Measurements from ENCODE around the gene PDLIM7. TPM values are rescaled to one million over a fixed set of nuclear protein-coding genes. Genes with fewer than 3 reads are reported as not detected.
"Not testable (repeated sequence)": the region's sequence is repeated elsewhere in the genome, so short reads cannot be mapped to it uniquely, and the experiment has no call there.

PDLIM7 gene
- total RNA-seq, 4 donors from 2014 or later = 23.2 to 52.4 (median 34.8) TPM

- intact Hi-C loops (cut with DNase I) = no loop called here
- no peak for DNase-seq
- WGBS, 2 donors = 80 to 86% methylated on average over 4 to 15 of the region's 26 CpGs
- TF ChIP-seq POLR2A (IDR thresholded peaks at IDR 0.05) = no peak
- TF ChIP-seq CTCF (IDR thresholded peaks at IDR 0.05) = no peak
- H3K4me3 ChIP-seq (replicated peaks in 1 of 3) = no peak overlapping the region
- H3K27ac ChIP-seq = no peak overlapping the region
- no peaks in the 10 kb centered on the region for H3K27me3 ChIP-seq
- no peaks in the 10 kb centered on the region for H3K9me3 ChIP-seq
- peaks cover 8 to 18% of the 10 kb centered on the region in 2 donors for H3K36me3 ChIP-seq
- peaks cover 2 to 17% of the 10 kb centered on the region in 2 donors for H3K4me1 ChIP-seq
Measured at GRCh38 chr5:177489119-177489716, 8.2 kb downstream of the PDLIM7 start.

DNA sequence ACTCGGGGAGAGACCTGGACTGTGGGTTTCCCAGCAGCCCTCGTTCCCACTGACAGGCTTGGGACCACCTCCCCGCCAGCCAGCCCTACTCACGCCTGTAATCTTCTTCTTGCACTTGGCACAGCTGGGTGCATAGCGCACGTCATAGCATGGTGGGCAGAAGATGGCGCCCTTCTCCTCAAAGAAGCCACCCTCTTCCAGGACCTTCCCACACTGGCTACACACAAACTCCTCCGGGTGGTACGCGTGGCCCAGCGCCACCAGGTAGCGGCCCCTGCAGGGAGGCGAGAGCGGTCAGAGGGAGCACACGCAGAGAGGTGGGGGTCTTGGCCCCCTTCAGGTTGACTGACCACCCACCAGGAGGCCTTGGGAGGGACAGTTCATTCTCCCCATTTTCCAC, 9.4 kb downstream of the PDLIM7 start:
- intact Hi-C loops (cut with DNase I) = no loop called here
- 89 to 95% methylated on average over 13 to 14 of the region's 15 CpGs for WGBS, 2 donors

GRCh38 chr5:177487144-177487543, 10.3 kb downstream of the PDLIM7 start:
- Histone ChIP-seq H3K9me3 (no peaks in the 10 kb centered on the region), H3K27ac (no peak overlapping the region), H3K4me3 (replicated peaks in 1 of 3) (no peak overlapping the region), H3K4me1 (no peaks in the 10 kb centered on the region), H3K27me3 (no peaks in the 10 kb centered on the region), H3K36me3 (peaks cover 8 to 18% of the 10 kb centered on the region in 2 donors)
- WGBS, 2 donors = 94% methylated on average over 8 of the region's 8 CpGs
- intact Hi-C loops (cut with DNase I) = no loop called here
- no peak for DNase-seq
- no peak for TF ChIP-seq CTCF (IDR thresholded peaks at IDR 0.05)
- TF ChIP-seq POLR2A (IDR thresholded peaks at IDR 0.05) = no peak

More for the DNA sequence above, 9.4 kb downstream of the PDLIM7 start:
- Histone ChIP-seq H3K4me1 (peaks cover 0 to 5% of the 10 kb centered on the region in 2 donors), H3K27ac (no peak overlapping the region), H3K36me3 (peaks cover 8 to 18% of the 10 kb centered on the region in 2 donors), H3K9me3 (no peaks in the 10 kb centered on the region), H3K27me3 (no peaks in the 10 kb centered on the region), H3K4me3 (replicated peaks in 1 of 3) (no peak overlapping the region)
- TF ChIP-seq POLR2A (IDR thresholded peaks at IDR 0.05) = no peak
- no peak for TF ChIP-seq CTCF (IDR thresholded peaks at IDR 0.05)
- DNase-seq = no peak

- H3K27me3 ChIP-seq = no peaks in the 10 kb centered on the region
- no peak overlapping the region for H3K4me3 ChIP-seq (replicated peaks in 1 of 3)
- DNase-seq = no peak
- no peak for TF ChIP-seq CTCF (IDR thresholded peaks at IDR 0.05)
- no peak for TF ChIP-seq POLR2A (IDR thresholded peaks at IDR 0.05)
- H3K36me3 ChIP-seq = peaks cover 8 to 18% of the 10 kb centered on the region in 2 donors
- no peaks in the 10 kb centered on the region for H3K4me1 ChIP-seq
- 88 to 98% methylated on average over 3 of the region's 3 CpGs for WGBS, 2 donors
- no peak overlapping the region for H3K27ac ChIP-seq
- intact Hi-C loops (cut with DNase I) = no loop called here
- H3K9me3 ChIP-seq = no peaks in the 10 kb centered on the region
Measured at GRCh38 chr5:177486256-177486655, 11.1 kb downstream of the PDLIM7 start.

DNA sequence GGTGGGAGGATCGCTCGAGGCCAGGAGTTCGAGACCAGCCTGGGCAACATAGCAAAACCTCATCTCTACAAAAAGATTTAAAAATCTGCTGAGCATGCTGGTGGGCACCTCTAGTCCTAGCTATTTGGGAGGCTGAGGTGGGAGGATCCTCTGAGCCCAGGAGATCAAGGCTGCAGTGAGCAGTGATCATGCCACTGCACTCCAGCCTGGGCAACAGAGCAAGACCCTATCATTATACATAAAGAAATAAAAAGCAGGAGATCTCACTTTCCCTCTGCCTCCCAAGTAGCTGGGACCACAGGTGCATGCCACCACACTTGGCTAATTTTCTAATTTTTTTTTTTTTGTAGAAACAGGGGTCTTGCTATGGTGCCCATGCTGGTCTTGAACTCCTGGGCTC, 11.7 kb downstream of the PDLIM7 start:
- WGBS, 2 donors = 85 to 95% methylated on average over 3 of the region's 3 CpGs
- DNase-seq; H3K4me3 ChIP-seq (replicated peaks in 1 of 3); H3K27me3 ChIP-seq; H3K4me1 ChIP-seq; H3K9me3 ChIP-seq; intact Hi-C loops (cut with DNase I); H3K27ac ChIP-seq: not testable (repeated sequence)
- H3K36me3 ChIP-seq = peaks cover 8 to 18% of the 10 kb centered on the region in 2 donors
